Cardiac muscle cell (in vitro differentiated cells and primary cell): ENCODE measurements around the gene DNM3. TPM values are rescaled to one million over a fixed set of nuclear protein-coding genes. Genes with fewer than 3 reads are reported as not detected.

Experiments
- DNase-seq, 2 donors: peaks; one replicate each; pipeline versions ENCODE4 v3.0.0 to v3.0.0-alpha.2; 2010 to 2017; ENCODE audit warnings: low read depth in 1 of 2, low spot score in 1 of 2
- H3K27ac ChIP-seq: fragments of 200-600 bp; sonication (generic); 2 replicates; pipeline ENCODE4 v1.5.1; 2016
- H3K27me3 ChIP-seq: fragments of 200-600 bp; sonication (generic); 2 replicates; pipeline ENCODE4 v1.6.0; 2016; ENCODE audit warnings: control low read depth
- H3K36me3 ChIP-seq: fragments of 200-600 bp; sonication (generic); 2 replicates; pipeline ENCODE4 v1.5.1; 2016; ENCODE audit warnings: control low read depth
- H3K4me1 ChIP-seq: fragments of 200-600 bp; sonication (generic); 2 replicates; pipeline ENCODE4 v1.8.1; 2017; ENCODE audit warnings: low read depth, mild to moderate bottlenecking, mixed run types
- H3K4me3 ChIP-seq: fragments of 200-600 bp; sonication (generic); 2 replicates; pipeline ENCODE4 v1.5.1; 2016; ENCODE audit warnings: mild to moderate bottlenecking
- H3K9me3 ChIP-seq: fragments of 200-600 bp; sonication (generic); 2 replicates; pipeline ENCODE4 v1.5.1; 2017; ENCODE audit warnings: low read depth, mild to moderate bottlenecking, control low read depth
- polyA plus RNA-seq: library from polyadenylated mRNA; unstranded; fragments of >200 nt; fragmentation: Nextera tagmentation; extraction: Ambion mirVana; gene quantifications from 2 replicates; pipeline ENCODE4 v1.2.1, GENCODE V29; 2016
- total RNA-seq: library from RNA; depleted of rRNA; stranded (reverse); fragments of >200 nt; gene quantifications from 2 replicates; pipeline ENCODE4 v1.2.3, GENCODE V29; 2016
- TF ChIP-seq, protein P1 (sequence below): IDR thresholded peaks from 2 replicates; pipeline ENCODE4 v1.5.1; 2012; ENCODE audit warnings: low read depth, mild to moderate bottlenecking, low read length

The DNM3 gene
- total and polyA plus RNA-seq, 2 experiments from 2014 or later = 0.42 TPM; not detected in 1

- Histone ChIP-seq H3K4me1 (peaks cover 24% of the 10 kb centered on the region), H3K4me3 (no peak overlapping the region), H3K27me3 (no peaks in the 10 kb centered on the region), H3K36me3 (no peaks in the 10 kb centered on the region), H3K9me3 (no peaks in the 10 kb centered on the region), H3K27ac (no peak overlapping the region)
- TF ChIP-seq, protein P1, sequence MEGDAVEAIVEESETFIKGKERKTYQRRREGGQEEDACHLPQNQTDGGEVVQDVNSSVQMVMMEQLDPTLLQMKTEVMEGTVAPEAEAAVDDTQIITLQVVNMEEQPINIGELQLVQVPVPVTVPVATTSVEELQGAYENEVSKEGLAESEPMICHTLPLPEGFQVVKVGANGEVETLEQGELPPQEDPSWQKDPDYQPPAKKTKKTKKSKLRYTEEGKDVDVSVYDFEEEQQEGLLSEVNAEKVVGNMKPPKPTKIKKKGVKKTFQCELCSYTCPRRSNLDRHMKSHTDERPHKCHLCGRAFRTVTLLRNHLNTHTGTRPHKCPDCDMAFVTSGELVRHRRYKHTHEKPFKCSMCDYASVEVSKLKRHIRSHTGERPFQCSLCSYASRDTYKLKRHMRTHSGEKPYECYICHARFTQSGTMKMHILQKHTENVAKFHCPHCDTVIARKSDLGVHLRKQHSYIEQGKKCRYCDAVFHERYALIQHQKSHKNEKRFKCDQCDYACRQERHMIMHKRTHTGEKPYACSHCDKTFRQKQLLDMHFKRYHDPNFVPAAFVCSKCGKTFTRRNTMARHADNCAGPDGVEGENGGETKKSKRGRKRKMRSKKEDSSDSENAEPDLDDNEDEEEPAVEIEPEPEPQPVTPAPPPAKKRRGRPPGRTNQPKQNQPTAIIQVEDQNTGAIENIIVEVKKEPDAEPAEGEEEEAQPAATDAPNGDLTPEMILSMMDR = no peak
- no peak for DNase-seq
These were observed 300.1 kb downstream of the DNM3 start for GRCh38 chr1:172141341-172141881.

DNA sequence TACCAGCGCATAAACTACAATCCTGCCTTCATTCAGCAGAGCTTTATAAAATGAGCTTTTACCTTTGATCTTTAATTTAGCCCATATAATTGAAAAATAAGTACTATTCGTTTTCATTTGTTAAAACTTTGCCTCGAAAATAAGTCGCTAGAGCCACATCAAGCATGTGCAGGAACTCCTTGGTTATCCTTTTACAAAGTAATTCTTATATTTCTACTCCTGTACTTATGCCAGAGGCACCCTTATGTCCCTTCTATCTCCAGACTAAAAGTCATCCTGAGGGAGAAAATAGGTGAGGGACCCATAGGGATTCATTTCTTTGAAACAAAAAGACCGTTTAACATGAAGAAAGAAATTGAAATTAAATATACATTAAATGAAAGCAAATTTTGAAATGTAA lies 301.0 kb downstream of the DNM3 start:
- TF ChIP-seq, protein P1 = no peak
- Histone ChIP-seq H3K27ac (no peak overlapping the region), H3K36me3 (no peaks in the 10 kb centered on the region), H3K4me3 (no peak overlapping the region), H3K4me1 (peaks cover 24% of the 10 kb centered on the region), H3K9me3 (no peaks in the 10 kb centered on the region), H3K27me3 (no peaks in the 10 kb centered on the region)
- DNase-seq = no peak

GRCh38 chr1:172143384-172144055 lies 302.2 kb downstream of the DNM3 start:
- peaks cover 24% of the 10 kb centered on the region for H3K4me1 ChIP-seq
- DNase-seq = peak in 1 of 2 donors; percentile 97
- H3K4me3 ChIP-seq = no peak overlapping the region
- H3K9me3 ChIP-seq = no peaks in the 10 kb centered on the region
- H3K27ac ChIP-seq = no peak overlapping the region
- no peaks in the 10 kb centered on the region for H3K27me3 ChIP-seq
- no peaks in the 10 kb centered on the region for H3K36me3 ChIP-seq
- TF ChIP-seq, protein P1 = no peak

- Histone ChIP-seq H3K27me3 (no peaks in the 10 kb centered on the region), H3K9me3 (no peaks in the 10 kb centered on the region), H3K4me1 (peaks cover 24% of the 10 kb centered on the region), H3K27ac (peak overlapping the region; percentile 79), H3K36me3 (no peaks in the 10 kb centered on the region), H3K4me3 (no peak overlapping the region)
- DNase-seq = peak in 1 of 2 donors; percentile 99
- TF ChIP-seq, protein P1 = no peak
These were observed 303.3 kb downstream of the DNM3 start for GRCh38 chr1:172144445-172145061.

- Histone ChIP-seq H3K27me3 (no peaks in the 10 kb centered on the region), H3K36me3 (no peaks in the 10 kb centered on the region), H3K27ac (peak overlapping the region; percentile 79), H3K4me1 (peaks cover 24% of the 10 kb centered on the region), H3K9me3 (no peaks in the 10 kb centered on the region), H3K4me3 (no peak overlapping the region)
- TF ChIP-seq, protein P1 = no peak
- DNase-seq = peak; percentile 33 to 85
These were observed 303.9 kb downstream of the DNM3 start for GRCh38 chr1:172145231-172145651.
